HepG2 (cell line): ENCODE data around the gene CEBPB. TPM values are rescaled to one million over a fixed set of nuclear protein-coding genes. Genes with fewer than 3 reads are reported as not detected.

Source experiments
- FOXA3 ChIP-seq: IDR thresholded peaks from 2 replicates; pipeline ENCODE4 v1.6.1; 2016; ENCODE audit warnings: missing genetic modification reagents, missing compliant biosample characterization
- FOXJ3 ChIP-seq: sonication (generic); formaldehyde crosslinking; IDR thresholded peaks from 2 replicates; pipeline ENCODE4 v1.4.0; 2020; ENCODE audit warnings: missing genetic modification reagents, mild to moderate bottlenecking, borderline replicate concordance
- HIVEP1 ChIP-seq: sonication (generic); formaldehyde crosslinking; IDR thresholded peaks from 2 replicates; pipeline ENCODE4 v1.4.0; 2020; ENCODE audit warnings: mild to moderate bottlenecking, missing genetic modification reagents
- KDM1A ChIP-seq: IDR thresholded peaks from 2 replicates; pipeline ENCODE4 v1.6.1; 2016; ENCODE audit warnings: missing compliant biosample characterization
- LBX2 ChIP-seq: sonication (generic); formaldehyde crosslinking; IDR thresholded peaks from 2 replicates; pipeline ENCODE4 v1.5.0; 2020; ENCODE audit warnings: missing genetic modification reagents, mild to moderate bottlenecking, borderline replicate concordance
- RFX5 ChIP-seq: IDR thresholded peaks from 2 replicates; pipeline ENCODE4 v1.6.1; 2011; ENCODE audit warnings: low read depth, low read length, improper control_type of control experiment
- RXRA ChIP-seq: sonication (generic); formaldehyde crosslinking; IDR thresholded peaks from 2 replicates; pipeline ENCODE4 v1.5.1; 2020; ENCODE audit warnings: missing genetic modification reagents
- ZBED4 ChIP-seq: sonication (generic); formaldehyde crosslinking; IDR thresholded peaks from 2 replicates; pipeline ENCODE4 v1.4.0; 2020; ENCODE audit warnings: missing genetic modification reagents, borderline replicate concordance
- ZFP36L2 ChIP-seq: sonication (generic); formaldehyde crosslinking; IDR thresholded peaks from 2 replicates; pipeline ENCODE4 v1.4.0; 2020; ENCODE audit warnings: missing genetic modification reagents
- ZFX ChIP-seq: sonication (generic); formaldehyde crosslinking; IDR thresholded peaks from 2 replicates; pipeline ENCODE4 v1.4.0; 2020; ENCODE audit warnings: mild to moderate bottlenecking, low read depth, missing genetic modification reagents, moderate library complexity
- ZNF263 ChIP-seq: sonication (generic); formaldehyde crosslinking; IDR thresholded peaks from 2 replicates; pipeline ENCODE4 v1.4.0; 2020; ENCODE audit warnings: missing genetic modification reagents
- polyA plus RNA-seq, 8 experiments: library from polyadenylated mRNA; depleted of rRNA in 3 of 8; stranded (reverse) in 7 of 8; unstranded in 1 of 8; fragments of >200 nt; fragmentation: Illumina TruSeq in 4 of 8; extraction: Trizol in 4 of 8; gene quantifications; 2 replicates each; pipeline versions ENCODE4 v1.2.1 to v1.2.3, GENCODE V29; 2011 to 2016; ENCODE audit warnings: low read depth in 4 of 8, missing spikeins in 1 of 8, mixed read lengths in 1 of 8; ENCODE audit not compliant: insufficient read depth in 1 of 8
- total RNA-seq, 5 experiments: library from RNA; depleted of rRNA; stranded (reverse); fragments of >200 nt; fragmentation: Illumina TruSeq; extraction: Trizol; gene quantifications; 2 replicates each; pipeline ENCODE4 v1.2.3, GENCODE V29; 2016; ENCODE audit warnings: low read depth in 1 of 5
- TF ChIP-seq, protein P1 (sequence below): IDR thresholded peaks from 2 replicates; pipeline ENCODE4 v1.6.1; 2016; ENCODE audit warnings: low read depth, borderline replicate concordance

CEBPB gene
- total and polyA plus RNA-seq, 2 of the 13 experiments (the other 11 are each of a cell fraction or from before 2014, with no cell fraction given), result 18.5 to 28.2 TPM

GRCh38 chr20:50229156-50229607 is 38.6 kb downstream of the CEBPB start (continued):
- TF ChIP-seq ZFP36L2, result no peak
- no peak for TF ChIP-seq ZBED4 (CRISPR knock-in tag)
- TF ChIP-seq RFX5, result no peak
- no peak for TF ChIP-seq FOXJ3 (CRISPR knock-in tag)
- TF ChIP-seq, protein P1, sequence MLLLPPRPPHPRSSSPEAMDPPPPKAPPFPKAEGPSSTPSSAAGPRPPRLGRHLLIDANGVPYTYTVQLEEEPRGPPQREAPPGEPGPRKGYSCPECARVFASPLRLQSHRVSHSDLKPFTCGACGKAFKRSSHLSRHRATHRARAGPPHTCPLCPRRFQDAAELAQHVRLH (CRISPR knock-in tag), result peak; percentile 44; the same call in 1 of the 2 replicates
- 0 out of 2 replicates have a peak, but pooled peaks have one; percentile 17 for TF ChIP-seq ZNF263 (CRISPR knock-in tag)
- TF ChIP-seq LBX2, result no peak
- TF ChIP-seq FOXA3 (CRISPR knock-in tag), result peak; percentile 73
- 0 out of 2 replicates have a peak, but pooled peaks have one; percentile 11 for TF ChIP-seq RXRA
- TF ChIP-seq ZFX, result peak; percentile 40; the same call in 1 of the 2 replicates
- peak; percentile 68; the same call in 1 of the 2 replicates for TF ChIP-seq KDM1A
- peak; percentile 53; the same call in 1 of the 2 replicates for TF ChIP-seq HIVEP1 (CRISPR knock-in tag)
- TF ChIP-seq, all 625 proteins: peak for 17
